SJSA1 (cell line): ENCODE data around the gene PATZ1. TPM values are rescaled to one million over a fixed set of nuclear protein-coding genes. Genes with fewer than 3 reads are reported as not detected.

Experiments
- DNase-seq, 2 experiments: peaks; one replicate each; pipeline ENCODE4 v3.0.0-alpha.2; 2015 to 2020; ENCODE audit warnings: low spot score in 2 of 2, low read depth in 1 of 2
- H3K27ac ChIP-seq: fragments of 250-450 bp; sonication (Bioruptor Pico); 2 replicates; pipeline ENCODE4 v1.5.1; 2020; ENCODE audit warnings: mild to moderate bottlenecking, moderate library complexity
- H3K27me3 ChIP-seq: fragments of 250-450 bp; sonication (Bioruptor Pico); replicated peaks from 2 replicates; pipeline ENCODE4 v1.5.1; 2020; ENCODE audit warnings: mild to moderate bottlenecking, moderate library complexity
- H3K36me3 ChIP-seq: fragments of 250-450 bp; sonication (Bioruptor Pico); 2 replicates; pipeline ENCODE4 v1.5.1; 2020; ENCODE audit warnings: mild to moderate bottlenecking
- H3K4me1 ChIP-seq: fragments of 250-450 bp; sonication (Bioruptor Pico); replicated peaks from 2 replicates; pipeline ENCODE4 v1.6.1; 2021; ENCODE audit warnings: mild to moderate bottlenecking
- H3K4me3 ChIP-seq: fragments of 250-450 bp; sonication (Bioruptor Pico); 2 replicates; pipeline ENCODE4 v1.5.1; 2020; ENCODE audit warnings: mild to moderate bottlenecking
- H3K9me3 ChIP-seq: fragments of 250-450 bp; sonication (Bioruptor Pico); replicated peaks from 2 replicates; pipeline ENCODE4 v1.5.1; 2020; ENCODE audit warnings: mild to moderate bottlenecking
- total RNA-seq: library from RNA; depleted of rRNA; stranded (reverse); fragments of >200 nt; shearing (Covaris generic); gene quantifications from 2 replicates; pipeline ENCODE4 v1.2.3, GENCODE V29; 2014

PATZ1 gene
- total RNA-seq, 1 experiment from 2014 or later = 14.7 TPM

- Histone ChIP-seq H3K9me3 (no peaks in the 10 kb centered on the region), H3K4me1 (peaks cover 16% of the 10 kb centered on the region), H3K4me3 (no peak overlapping the region), H3K36me3 (no peaks in the 10 kb centered on the region), H3K27ac (no peak overlapping the region), H3K27me3 (no peaks in the 10 kb centered on the region)
- no peak for DNase-seq
These were observed 56.8 kb downstream of the PATZ1 start for GRCh38 chr22:31289344-31289743.

- DNase-seq = no peak
- no peaks in the 10 kb centered on the region for H3K27me3 ChIP-seq
- no peak overlapping the region for H3K27ac ChIP-seq
- H3K9me3 ChIP-seq = no peaks in the 10 kb centered on the region
- H3K4me3 ChIP-seq = no peak overlapping the region
- peaks cover 16% of the 10 kb centered on the region for H3K4me1 ChIP-seq
- H3K36me3 ChIP-seq = no peaks in the 10 kb centered on the region
These were observed 57.5 kb downstream of the PATZ1 start for GRCh38 chr22:31288496-31289240.

GRCh38 chr22:31287818-31288495 lies 58.2 kb downstream of the PATZ1 start:
- H3K36me3 ChIP-seq = no peaks in the 10 kb centered on the region
- no peak for DNase-seq
- H3K27me3 ChIP-seq = no peaks in the 10 kb centered on the region
- no peaks in the 10 kb centered on the region for H3K9me3 ChIP-seq
- H3K27ac ChIP-seq = no peak overlapping the region
- H3K4me1 ChIP-seq = peaks cover 16% of the 10 kb centered on the region
- H3K4me3 ChIP-seq = no peak overlapping the region

GRCh38 chr22:31286360-31287255 lies 59.5 kb downstream of the PATZ1 start:
- H3K27ac ChIP-seq = no peak overlapping the region
- no peaks in the 10 kb centered on the region for H3K36me3 ChIP-seq
- H3K4me1 ChIP-seq = peaks cover 7% of the 10 kb centered on the region
- H3K4me3 ChIP-seq = no peak overlapping the region
- no peaks in the 10 kb centered on the region for H3K27me3 ChIP-seq
- no peaks in the 10 kb centered on the region for H3K9me3 ChIP-seq
- DNase-seq = no peak

GRCh38 chr22:31284281-31285155 lies 61.6 kb downstream of the PATZ1 start:
- Histone ChIP-seq H3K27me3 (no peaks in the 10 kb centered on the region), H3K36me3 (no peaks in the 10 kb centered on the region), H3K4me3 (no peak overlapping the region), H3K27ac (no peak overlapping the region), H3K9me3 (no peaks in the 10 kb centered on the region), H3K4me1 (no peaks in the 10 kb centered on the region)
- no peak for DNase-seq

GRCh38 chr22:31282748-31283468 lies 63.2 kb downstream of the PATZ1 start:
- no peak for DNase-seq
- Histone ChIP-seq H3K4me1 (no peaks in the 10 kb centered on the region), H3K27me3 (no peaks in the 10 kb centered on the region), H3K9me3 (no peaks in the 10 kb centered on the region), H3K27ac (no peak overlapping the region), H3K36me3 (peaks cover 9% of the 10 kb centered on the region), H3K4me3 (no peak overlapping the region)

GRCh38 chr22:31281733-31282132 lies 64.4 kb downstream of the PATZ1 start:
- H3K27ac ChIP-seq = no peak overlapping the region
- no peak overlapping the region for H3K4me3 ChIP-seq
- H3K4me1 ChIP-seq = no peaks in the 10 kb centered on the region
- no peaks in the 10 kb centered on the region for H3K27me3 ChIP-seq
- no peaks in the 10 kb centered on the region for H3K9me3 ChIP-seq
- H3K36me3 ChIP-seq = peaks cover 13% of the 10 kb centered on the region
- no peak for DNase-seq

GRCh38 chr22:31279821-31280505 lies 66.2 kb downstream of the PATZ1 start:
- H3K27me3 ChIP-seq = no peaks in the 10 kb centered on the region
- peaks cover 25% of the 10 kb centered on the region for H3K36me3 ChIP-seq
- no peaks in the 10 kb centered on the region for H3K9me3 ChIP-seq
- H3K27ac ChIP-seq = no peak overlapping the region
- H3K4me1 ChIP-seq = no peaks in the 10 kb centered on the region
- no peak overlapping the region for H3K4me3 ChIP-seq
- DNase-seq = no peak

- no peak overlapping the region for H3K4me3 ChIP-seq
- H3K36me3 ChIP-seq = peaks cover 32% of the 10 kb centered on the region
- H3K4me1 ChIP-seq = no peaks in the 10 kb centered on the region
- no peaks in the 10 kb centered on the region for H3K27me3 ChIP-seq
- no peak for DNase-seq
- H3K27ac ChIP-seq = no peak overlapping the region
- no peaks in the 10 kb centered on the region for H3K9me3 ChIP-seq
These were observed 66.8 kb downstream of the PATZ1 start for GRCh38 chr22:31279327-31279669.

GRCh38 chr22:31278626-31279326 lies 67.4 kb downstream of the PATZ1 start:
- H3K27me3 ChIP-seq = no peaks in the 10 kb centered on the region
- H3K4me3 ChIP-seq = no peak overlapping the region
- no peaks in the 10 kb centered on the region for H3K4me1 ChIP-seq
- no peak for DNase-seq
- H3K9me3 ChIP-seq = no peaks in the 10 kb centered on the region
- peaks cover 37% of the 10 kb centered on the region for H3K36me3 ChIP-seq
- H3K27ac ChIP-seq = no peak overlapping the region

GRCh38 chr22:31278151-31278621 lies 68.0 kb downstream of the PATZ1 start:
- no peak overlapping the region for H3K4me3 ChIP-seq
- H3K27ac ChIP-seq = no peak overlapping the region
- no peaks in the 10 kb centered on the region for H3K27me3 ChIP-seq
- H3K9me3 ChIP-seq = no peaks in the 10 kb centered on the region
- no peaks in the 10 kb centered on the region for H3K4me1 ChIP-seq
- no peak for DNase-seq
- H3K36me3 ChIP-seq = peaks cover 43% of the 10 kb centered on the region

- H3K4me1 ChIP-seq = no peaks in the 10 kb centered on the region
- no peak overlapping the region for H3K4me3 ChIP-seq
- peaks cover 47% of the 10 kb centered on the region for H3K36me3 ChIP-seq
These were observed 68.4 kb downstream of the PATZ1 start for GRCh38 chr22:31277741-31278140.

More at GRCh38 chr22:31277741-31278140, 68.4 kb downstream of the PATZ1 start:
- no peaks in the 10 kb centered on the region for H3K27me3 ChIP-seq
- no peaks in the 10 kb centered on the region for H3K9me3 ChIP-seq
- no peak for DNase-seq
- H3K27ac ChIP-seq = no peak overlapping the region
